ENCODE data around the gene CPA1.
A peak's percentile ranks its signal among the peaks of the same experiment; 100 is the strongest.

Gene CPA1

GRCh38 chr7:130361681-130362080 is 18.6 kb upstream of the CPA1 start:
- POLR2A ChIA-PET = no interaction called here

GRCh38 chr7:130362251-130362816 is 18.0 kb upstream of the CPA1 start:
- no peak for TF ChIP-seq ZNF2 (tag by site-specific recombination; IDR thresholded peaks at IDR 0.05)
- no peak for TF ChIP-seq MEIS1 (CRISPR knock-in tag; IDR thresholded peaks at IDR 0.05; ENCODE audit: borderline replicate concordance)
- no peak for TF ChIP-seq ZNF23 (tag by site-specific recombination; IDR thresholded peaks at IDR 0.05; ENCODE audit: borderline replicate concordance)
- TF ChIP-seq ZNF362 (tag by site-specific recombination; IDR thresholded peaks at IDR 0.05) = no peak
- no peak for TF ChIP-seq ZNF639 (tag by site-specific recombination; IDR thresholded peaks at IDR 0.05)
- no peak for TF ChIP-seq ZNF157 (tag by site-specific recombination; IDR thresholded peaks at IDR 0.05)
- no peak for TF ChIP-seq ZNF10 (tag by site-specific recombination; IDR thresholded peaks at IDR 0.05)
- TF ChIP-seq PBX3 (CRISPR knock-in tag; IDR thresholded peaks at IDR 0.05) = no peak
- POLR2A ChIA-PET = no interaction called here
- Histone ChIP-seq H3K9me3 (ENCODE audit: control insufficient read depth, insufficient read depth, low read depth, low read length) (no peaks in the 10 kb centered on the region), H3K4me1 (ENCODE audit: control insufficient read depth, insufficient read depth, low read length) (peaks cover 14% of the 10 kb centered on the region), H3K36me3 (ENCODE audit: control insufficient read depth in 2 of 2, insufficient read depth in 1 of 2, low read length in 2 of 2) (no peaks in the 10 kb centered on the region), H3K27ac (ENCODE audit: extremely low read depth, low read depth, low read length) (no peak overlapping the region), H3K4me3 (ENCODE audit: low read depth, low read length) (no peak overlapping the region)
- CTCF ChIA-PET = no interaction called here

More at GRCh38 chr7:130361681-130362080, 18.6 kb upstream of the CPA1 start:
- Histone ChIP-seq H3K4me3 (ENCODE audit: low read depth, low read length) (no peak overlapping the region), H3K9me3 (ENCODE audit: control insufficient read depth, insufficient read depth, low read depth, low read length) (no peaks in the 10 kb centered on the region), H3K36me3 (ENCODE audit: control insufficient read depth in 2 of 2, insufficient read depth in 1 of 2, low read length in 2 of 2) (no peaks in the 10 kb centered on the region), H3K4me1 (ENCODE audit: control insufficient read depth, insufficient read depth, low read length) (peaks cover 19% of the 10 kb centered on the region), H3K27ac (ENCODE audit: extremely low read depth, low read depth, low read length) (no peak overlapping the region)
- CTCF ChIA-PET = interaction anchor here (0.6 kb wide), 1 partner anchor 52 kb away, joined by 3 read pairs; no protein-coding TSS in a partner anchor
- TF ChIP-seq GLI4 (tag by site-specific recombination; IDR thresholded peaks at IDR 0.05) = no peak
- no peak for TF ChIP-seq ZNF596 (tag by site-specific recombination; IDR thresholded peaks at IDR 0.05)
- TF ChIP-seq HOXD13 (CRISPR knock-in tag; IDR thresholded peaks at IDR 0.05; ENCODE audit: borderline replicate concordance) = no peak
- TF ChIP-seq ZNF837 (tag by site-specific recombination; IDR thresholded peaks at IDR 0.05) = no peak
- no peak for TF ChIP-seq ZNF600 (tag by site-specific recombination; IDR thresholded peaks at IDR 0.05)
- TF ChIP-seq ZNF660 (tag by site-specific recombination; IDR thresholded peaks at IDR 0.05) = no peak
- TF ChIP-seq BCL11A (tag by site-specific recombination; IDR thresholded peaks at IDR 0.05; ENCODE audit: low read depth) = no peak
- no peak for TF ChIP-seq ZNF560 (tag by site-specific recombination; IDR thresholded peaks at IDR 0.05; ENCODE audit: borderline replicate concordance)
- TF ChIP-seq ZNF202 (tag by site-specific recombination; IDR thresholded peaks at IDR 0.05; ENCODE audit: borderline replicate concordance) = no peak

- Histone ChIP-seq H3K4me1 (ENCODE audit: control insufficient read depth, insufficient read depth, low read length) (peaks cover 14% of the 10 kb centered on the region), H3K27ac (ENCODE audit: extremely low read depth, low read depth, low read length) (no peak overlapping the region; the same call in 1 of the 2 replicates), H3K36me3 (ENCODE audit: control insufficient read depth in 2 of 2, insufficient read depth in 1 of 2, low read length in 2 of 2) (no peaks in the 10 kb centered on the region), H3K9me3 (ENCODE audit: control insufficient read depth, insufficient read depth, low read depth, low read length) (no peaks in the 10 kb centered on the region), H3K4me3 (ENCODE audit: low read depth, low read length) (no peak overlapping the region)
- ChIA-PET POLR2A (no interaction called here), CTCF (no interaction called here)
- TF ChIP-seq ZNF398 (tag by site-specific recombination; IDR thresholded peaks at IDR 0.05) = peak; percentile 45; the same call in 1 of the 2 replicates
- TF ChIP-seq ZNF112 (tag by site-specific recombination; IDR thresholded peaks at IDR 0.05) = no peak
- TF ChIP-seq KLF17 (tag by site-specific recombination; IDR thresholded peaks at IDR 0.05) = peak; percentile 92
- TF ChIP-seq INSM2 (tag by site-specific recombination; IDR thresholded peaks at IDR 0.05) = peak; percentile 80
- TF ChIP-seq ZNF658 (tag by site-specific recombination; IDR thresholded peaks at IDR 0.05) = no peak
- no peak for TF ChIP-seq ZNF202 (tag by site-specific recombination; IDR thresholded peaks at IDR 0.05; ENCODE audit: borderline replicate concordance)
These were observed 17.1 kb upstream of the CPA1 start for GRCh38 chr7:130363026-130363847.

All from HEK293 (cell line).